ENCODE measurements around the gene GAS7.
"Not testable (repeated sequence)": the region's sequence is repeated elsewhere in the genome, so short reads cannot be mapped to it uniquely, and the experiment has no call there.

The GAS7 gene

DNA sequence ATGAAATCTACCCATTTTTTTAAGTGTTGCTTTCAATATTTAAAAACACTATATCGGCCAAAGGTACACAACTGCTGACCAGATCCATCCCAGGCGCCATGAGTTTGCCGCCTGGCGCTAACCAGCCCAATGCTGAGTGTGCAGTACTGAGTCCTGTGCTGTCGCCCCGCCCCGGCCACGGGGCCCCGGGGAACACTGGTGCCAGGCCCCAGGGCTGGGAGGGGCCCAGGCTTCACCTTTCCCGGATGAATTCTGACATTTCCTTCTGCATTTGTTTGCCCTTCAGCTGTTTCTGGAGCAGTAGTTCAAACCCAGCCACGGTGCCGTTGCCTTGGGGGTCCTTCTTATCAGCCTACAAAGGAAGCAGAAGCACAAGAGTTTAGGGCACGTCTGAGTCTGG is 255.5 kb downstream of the GAS7 start:
- no peak for DNase-seq (ENCODE audit: low spot score)

DNA sequence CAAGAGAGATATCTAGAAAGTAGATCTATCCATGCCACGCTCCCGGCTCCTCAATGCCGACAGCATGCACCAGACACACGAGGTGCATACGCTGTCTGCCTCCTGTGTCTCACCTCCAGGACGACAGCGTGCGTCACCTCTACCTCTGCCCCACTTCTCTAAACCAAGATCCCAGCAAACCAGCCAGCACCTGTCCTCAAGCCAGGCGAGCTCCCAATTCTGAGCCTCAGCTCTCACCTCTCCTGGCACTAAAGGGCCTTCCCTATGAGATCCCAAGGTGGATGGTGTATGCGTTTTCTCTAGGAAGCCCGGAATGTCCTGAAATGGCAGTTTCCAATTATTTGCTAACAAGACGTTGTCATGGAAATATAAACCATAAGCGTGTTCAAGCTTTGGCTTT is 257.1 kb downstream of the GAS7 start:
- DNase-seq (ENCODE audit: low spot score), result no peak

DNA sequence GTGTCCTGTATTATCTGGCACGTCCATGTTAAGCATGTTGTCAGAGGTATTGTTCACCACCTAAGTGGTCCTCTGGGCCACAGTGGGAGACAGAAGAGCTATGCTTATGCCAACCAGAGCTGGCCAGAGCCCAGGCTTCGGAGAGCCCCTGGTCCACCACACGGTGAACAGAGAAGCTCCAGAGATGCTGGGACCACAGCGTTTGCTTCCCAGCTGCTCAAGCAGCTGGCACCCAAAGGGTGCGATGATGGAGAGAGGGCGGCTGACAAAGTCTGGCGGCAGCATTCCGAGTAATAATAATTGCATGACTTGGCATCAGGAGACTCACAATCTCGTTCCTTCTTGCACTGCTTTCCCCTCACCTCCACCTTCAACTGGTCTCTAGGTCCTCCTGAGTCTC is 257.6 kb downstream of the GAS7 start:
- DNase-seq (ENCODE audit: low spot score), result no peak

DNA sequence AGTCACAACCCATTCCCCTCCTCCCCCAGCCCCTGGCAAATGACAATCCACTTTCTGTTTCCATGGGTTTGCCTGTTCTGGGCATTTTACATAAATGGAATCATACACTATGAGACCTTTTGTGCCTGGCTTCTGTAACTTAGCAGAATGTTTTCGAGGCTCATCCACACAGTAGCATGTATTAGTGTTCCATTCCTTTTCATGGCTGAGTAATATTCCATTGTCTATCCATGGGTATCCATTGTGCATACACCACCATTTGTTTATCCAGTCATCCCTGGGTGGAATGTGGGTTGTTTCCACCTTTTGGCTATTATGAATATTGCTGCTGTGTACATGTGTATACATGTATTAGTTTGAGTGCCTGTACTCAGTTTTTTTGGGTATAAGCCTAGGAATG is 259.6 kb downstream of the GAS7 start:
- no peak for DNase-seq (ENCODE audit: low spot score)

DNA sequence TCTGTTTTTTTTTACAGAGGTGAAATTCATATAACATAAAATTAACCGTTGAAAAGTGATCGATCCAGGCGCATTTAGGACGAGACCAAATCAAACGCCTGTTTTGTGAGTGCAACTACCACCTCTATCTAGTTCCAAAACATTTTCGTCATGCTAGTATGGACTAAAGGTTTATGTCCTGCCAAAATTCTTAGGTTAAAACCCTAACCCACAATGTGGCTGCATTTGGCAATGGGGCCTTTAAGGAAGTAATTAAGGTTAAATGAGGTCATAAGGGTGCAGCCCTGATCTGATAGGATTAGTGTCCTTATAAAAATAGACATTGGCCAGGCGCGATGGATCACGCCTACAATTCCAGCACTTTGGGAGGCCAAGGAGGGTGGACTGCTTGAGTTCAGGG is 260.5 kb downstream of the GAS7 start:
- no peak for DNase-seq (ENCODE audit: low spot score)

DNA sequence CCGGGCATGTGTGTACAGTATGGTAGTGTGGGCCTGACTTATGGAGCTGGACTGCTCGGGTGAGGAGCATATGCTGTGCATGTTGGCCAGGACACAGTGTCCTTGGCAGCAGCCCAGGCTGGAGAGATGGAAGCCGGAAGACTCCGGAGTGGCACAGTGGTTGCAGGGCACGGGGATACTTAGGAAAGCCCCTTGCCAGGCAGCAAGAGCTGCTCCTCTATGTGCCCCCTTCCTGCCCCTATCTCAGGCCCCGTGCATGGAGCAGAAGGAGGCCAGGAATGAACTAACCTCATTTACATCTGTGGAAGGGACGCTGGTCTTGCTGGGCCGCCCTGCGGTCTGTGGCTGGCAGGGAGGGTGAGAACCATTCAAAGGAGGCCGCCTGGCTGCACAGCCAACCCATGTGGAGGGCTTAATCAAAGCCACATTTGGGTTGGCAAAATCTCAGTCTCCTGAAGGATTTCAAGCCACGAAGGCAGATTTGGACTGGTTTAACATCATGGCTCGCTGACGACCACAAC is 261.1 kb downstream of the GAS7 start:
- peak; percentile 64 for DNase-seq (ENCODE audit: low spot score)

DNA sequence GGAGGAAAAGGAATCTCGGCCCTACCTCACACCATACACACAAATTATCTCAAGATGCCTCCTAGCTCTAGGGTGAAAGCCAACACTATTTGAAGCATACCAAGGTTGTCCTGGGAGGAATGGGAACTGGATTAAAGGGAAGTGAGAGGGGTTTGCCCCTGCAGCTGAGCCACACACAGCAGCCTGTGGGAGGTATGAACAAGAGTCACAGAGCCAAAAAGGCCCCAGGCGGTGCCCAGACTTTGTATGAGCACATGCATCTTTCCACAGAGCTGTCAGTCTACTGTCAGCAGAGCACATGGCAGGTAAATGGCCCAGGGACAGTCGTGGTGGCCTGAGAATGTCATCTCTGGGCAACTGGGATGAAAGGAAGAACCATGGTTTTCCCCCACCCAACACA is 262.3 kb downstream of the GAS7 start:
- DNase-seq (ENCODE audit: low spot score), result no peak

DNA sequence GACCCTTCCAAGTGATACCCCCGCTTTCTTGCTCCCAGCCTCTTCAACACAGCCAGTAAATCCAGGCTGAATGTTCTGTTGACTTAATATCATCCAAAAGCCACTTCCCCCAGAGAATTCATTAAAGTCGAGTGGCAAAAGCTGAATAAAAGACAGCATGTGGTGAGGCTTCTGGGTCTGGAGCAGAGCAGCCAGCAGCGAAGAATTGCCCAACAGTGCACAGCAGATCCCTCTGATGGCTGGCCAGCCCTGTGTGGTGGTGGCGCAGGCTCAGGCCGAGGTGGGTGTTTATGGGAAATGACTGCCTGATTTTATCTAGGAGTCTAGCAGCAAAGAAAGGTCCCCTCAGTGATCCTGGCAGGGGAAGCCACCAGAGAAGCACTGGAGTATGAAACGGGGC is 263.0 kb downstream of the GAS7 start:
- DNase-seq (ENCODE audit: low spot score), result peak; percentile 56

DNA sequence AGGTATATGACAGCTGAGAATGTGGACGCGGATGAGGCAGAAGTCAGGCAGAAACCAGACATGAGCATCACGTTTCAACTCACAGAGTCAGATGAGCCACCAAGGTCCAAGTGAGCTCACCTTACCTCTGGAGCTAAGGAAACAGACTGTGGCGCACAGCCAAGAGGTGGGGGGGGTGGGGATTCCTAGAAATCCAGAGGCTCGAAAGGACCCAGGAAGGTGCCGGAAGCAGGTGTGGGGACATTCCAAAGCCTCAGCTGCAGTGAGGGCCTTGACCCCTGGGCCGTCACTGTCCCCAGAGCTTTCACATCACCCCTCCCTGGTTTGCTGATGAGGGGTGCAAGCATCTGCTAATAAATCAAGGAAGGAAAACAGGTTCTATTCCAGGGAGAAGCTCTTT is 264.1 kb downstream of the GAS7 start:
- no peak for DNase-seq (ENCODE audit: low spot score)

DNA sequence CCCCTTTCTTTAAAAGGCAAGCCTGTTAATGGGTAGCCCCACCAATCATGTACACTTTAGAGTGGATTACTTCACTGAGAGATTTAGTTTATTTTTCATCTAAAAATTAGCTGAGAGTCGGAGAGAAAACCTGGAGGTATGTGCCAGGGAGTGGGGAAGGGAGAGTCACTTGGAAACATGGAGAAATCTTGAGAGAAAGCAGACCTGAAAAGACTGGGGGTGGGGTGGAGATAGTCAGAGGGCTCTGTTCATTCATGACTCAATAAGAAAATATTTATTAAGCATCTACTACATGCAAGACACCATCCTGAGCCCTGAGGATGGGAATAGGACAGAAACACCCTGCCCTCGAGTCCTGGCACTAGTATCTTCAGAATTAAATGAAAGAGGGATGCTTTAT is 265.9 kb downstream of the GAS7 start:
- no peak for DNase-seq (ENCODE audit: low spot score)

DNA sequence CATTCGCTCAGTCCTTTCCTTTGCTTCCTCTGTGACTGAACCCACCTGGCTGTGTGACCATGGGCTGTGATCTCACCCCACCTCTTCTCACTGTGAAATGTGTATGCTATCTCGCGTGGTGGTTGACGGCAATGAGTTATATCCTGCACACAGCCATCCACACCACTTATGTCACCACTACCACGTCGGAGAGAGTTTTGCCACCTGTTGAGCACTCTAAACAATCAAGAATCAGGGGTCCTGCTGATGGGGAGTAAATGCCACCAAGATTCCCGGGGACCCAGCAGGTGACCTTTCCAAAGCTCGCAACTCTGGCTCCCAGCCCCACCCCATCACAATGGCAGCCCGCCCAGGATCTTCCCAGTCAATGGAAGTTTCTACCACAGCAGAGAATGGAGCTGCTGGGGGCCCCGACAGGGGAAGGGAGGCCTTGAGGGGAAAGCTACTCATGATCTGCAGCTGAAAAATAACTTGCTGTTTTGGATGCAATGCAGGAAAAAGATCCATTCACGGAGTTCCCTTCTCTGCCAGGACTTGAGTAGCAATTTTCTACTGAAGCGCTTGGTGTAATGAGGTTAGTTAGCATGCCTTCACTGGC is 267.2 kb downstream of the GAS7 start:
- no peak for DNase-seq (ENCODE audit: low spot score)

DNA sequence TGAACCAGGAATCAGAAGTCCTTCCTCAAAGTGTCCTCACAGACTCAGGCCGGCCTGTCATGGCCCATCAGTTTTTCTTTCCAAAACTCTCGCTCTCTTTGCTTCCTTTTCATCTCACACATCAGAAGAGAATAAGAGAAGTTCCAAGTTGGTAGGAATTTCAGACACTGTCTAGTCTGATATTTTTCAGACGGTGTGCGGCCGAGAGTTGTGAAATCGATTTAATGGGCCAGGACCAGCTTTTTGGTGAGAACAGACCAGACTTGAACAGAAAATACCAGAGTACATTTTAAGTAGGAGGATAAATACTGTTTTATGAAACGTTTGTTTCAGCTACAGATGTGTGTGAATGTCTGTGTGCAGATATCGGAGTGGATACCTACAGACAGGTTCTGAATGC is 268.5 kb downstream of the GAS7 start:
- DNase-seq (ENCODE audit: low spot score), result no peak

DNA sequence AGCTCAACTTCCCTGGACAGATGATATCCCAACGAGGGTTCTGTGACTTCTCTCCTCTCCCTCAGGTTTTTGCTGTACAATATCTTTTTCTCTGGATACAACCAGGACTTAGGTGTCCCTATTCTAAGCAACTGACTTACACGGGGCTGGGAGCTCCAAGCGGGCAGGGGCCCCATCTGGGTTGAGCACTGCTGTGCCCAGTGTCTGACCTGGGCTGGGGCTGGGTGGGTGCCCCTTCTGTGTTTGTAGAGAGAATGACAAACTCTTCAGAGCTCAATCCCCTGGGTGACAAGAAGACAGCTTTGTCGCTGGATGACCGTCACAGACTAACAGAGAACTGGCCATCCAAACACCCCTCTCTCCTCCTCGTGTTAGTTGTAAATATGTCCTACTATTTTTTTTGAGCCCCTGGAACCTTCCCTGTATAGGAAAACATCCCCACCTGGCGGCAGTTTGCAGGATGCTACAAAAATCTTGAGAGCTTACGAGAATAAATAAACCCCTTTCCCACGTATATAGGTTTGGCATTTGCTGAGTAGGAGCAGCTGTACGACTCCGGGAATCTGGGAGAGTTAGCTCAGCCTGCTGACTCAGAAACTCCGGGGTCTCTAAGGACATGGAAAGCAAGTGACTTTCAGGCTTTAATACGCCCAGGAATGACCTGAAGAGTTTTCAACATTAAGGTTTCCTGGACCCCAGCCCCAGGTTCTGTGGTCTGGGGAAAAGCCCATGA is 269.6 kb downstream of the GAS7 start:
- no peak for DNase-seq (ENCODE audit: low spot score)

DNA sequence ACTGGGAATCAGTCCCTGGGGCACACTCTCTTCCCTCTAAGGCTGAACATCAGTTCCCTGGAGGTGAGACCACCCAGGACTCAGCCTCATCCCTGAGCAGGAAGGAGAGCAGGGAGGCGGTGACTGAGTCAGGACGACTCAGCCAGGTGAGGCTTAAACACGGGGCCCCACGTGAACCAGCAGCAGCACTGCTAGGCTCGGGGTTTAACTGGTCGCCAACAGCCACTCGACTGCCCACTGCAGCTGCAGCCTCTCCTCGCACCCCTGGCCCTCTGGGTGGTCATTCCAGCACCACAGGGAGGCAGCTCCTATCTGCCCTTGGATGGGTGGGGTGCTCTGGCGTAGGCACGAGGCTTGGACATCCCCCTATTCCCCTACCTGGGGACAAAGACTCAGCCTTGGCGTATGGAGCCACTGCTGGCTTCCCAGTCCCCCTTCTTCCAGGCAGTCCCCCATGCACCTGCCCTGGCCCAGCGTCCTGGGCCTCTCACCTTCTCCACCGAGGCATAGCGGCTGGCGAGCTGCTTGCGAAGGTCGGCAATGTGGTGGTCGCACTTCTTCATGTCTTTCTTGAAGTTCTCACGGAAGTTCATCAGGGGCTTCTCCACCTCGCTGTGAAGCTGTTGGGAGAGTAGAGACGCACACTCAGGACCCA is 272.1 kb downstream of the GAS7 start:
- DNase-seq (ENCODE audit: low spot score), result no peak

DNA sequence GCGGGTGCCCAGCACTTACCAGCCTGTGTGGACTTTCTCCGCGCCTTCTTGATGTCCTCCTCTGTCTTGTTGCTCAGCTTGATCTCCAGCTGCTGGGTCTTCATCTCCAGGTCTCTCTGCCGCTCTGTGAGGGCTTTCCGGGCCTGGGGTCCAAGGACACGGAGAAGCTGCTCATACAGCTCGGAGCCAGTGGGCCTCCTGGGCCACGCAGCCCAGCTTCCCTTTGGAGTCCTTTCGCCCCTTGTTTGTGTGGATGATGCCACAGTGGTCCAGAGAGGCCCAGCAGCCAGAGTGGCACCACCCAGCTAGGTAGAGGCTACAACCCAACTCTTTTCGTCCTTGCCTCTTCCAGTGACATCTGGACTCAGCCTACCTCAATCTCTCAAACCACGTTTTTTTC is 272.9 kb downstream of the GAS7 start:
- DNase-seq (ENCODE audit: low spot score), result no peak

DNA sequence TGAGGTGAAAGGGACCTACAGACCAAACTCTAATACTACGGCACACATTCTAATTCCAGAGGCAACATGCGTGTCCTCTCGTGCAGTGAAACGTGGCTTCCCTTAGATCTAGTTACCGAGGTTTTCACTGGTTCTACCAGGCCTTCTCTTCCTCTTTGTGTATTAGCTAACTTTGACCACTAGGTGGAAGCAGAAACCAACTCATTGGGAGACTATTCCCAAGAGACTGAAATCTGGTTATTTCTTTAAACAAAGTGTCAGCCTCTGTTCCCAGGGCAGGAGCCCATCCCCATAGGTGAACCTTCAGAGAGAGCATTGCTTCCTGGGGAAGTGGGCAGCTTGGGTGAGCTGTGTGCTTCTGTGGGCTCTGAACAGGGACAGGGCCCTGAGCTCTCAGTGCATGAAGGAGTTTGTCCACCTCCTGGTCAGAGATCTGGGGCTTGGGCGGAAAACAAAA is 273.6 kb downstream of the GAS7 start:
- DNase-seq (ENCODE audit: low spot score), result peak; percentile 83

DNA sequence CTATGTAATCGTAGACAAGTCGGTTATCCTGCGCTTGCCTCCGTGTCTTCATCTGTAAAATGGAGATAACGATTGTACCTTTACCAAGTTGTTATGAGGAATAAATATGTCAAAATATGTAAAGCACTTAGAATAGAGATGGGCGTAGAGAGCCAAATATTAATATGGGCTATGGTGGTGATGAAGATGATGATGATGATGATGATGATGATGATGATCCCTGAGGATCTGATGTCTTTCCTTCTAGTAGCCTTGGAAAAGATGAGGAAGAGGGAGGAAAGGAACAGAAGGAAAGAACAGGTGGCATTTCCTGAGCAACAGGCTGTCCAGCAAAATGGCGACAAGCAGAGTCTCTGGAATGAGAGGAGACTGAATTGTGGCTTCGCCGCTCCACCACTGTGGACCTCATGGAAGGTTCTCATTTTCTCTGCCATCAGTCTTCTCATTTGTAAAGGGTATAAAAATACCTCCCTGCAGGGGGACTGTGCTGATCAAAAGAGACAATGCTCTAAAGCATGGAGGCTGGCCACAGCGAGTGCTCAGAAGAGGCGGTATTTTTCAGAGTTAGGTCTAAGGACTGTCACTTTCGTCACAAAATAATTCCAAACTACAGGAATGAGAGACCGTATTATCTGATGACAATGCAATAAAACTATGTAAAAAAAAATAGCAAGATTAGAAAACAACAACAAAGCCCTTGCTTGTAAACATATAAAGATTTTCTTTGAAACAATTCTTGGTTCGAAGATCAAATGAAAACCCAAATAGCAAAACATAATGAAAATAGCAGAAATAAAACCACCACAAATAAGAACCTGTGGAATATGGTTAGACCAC is 276.2 kb downstream of the GAS7 start:
- no peak for DNase-seq (ENCODE audit: low spot score)

DNA sequence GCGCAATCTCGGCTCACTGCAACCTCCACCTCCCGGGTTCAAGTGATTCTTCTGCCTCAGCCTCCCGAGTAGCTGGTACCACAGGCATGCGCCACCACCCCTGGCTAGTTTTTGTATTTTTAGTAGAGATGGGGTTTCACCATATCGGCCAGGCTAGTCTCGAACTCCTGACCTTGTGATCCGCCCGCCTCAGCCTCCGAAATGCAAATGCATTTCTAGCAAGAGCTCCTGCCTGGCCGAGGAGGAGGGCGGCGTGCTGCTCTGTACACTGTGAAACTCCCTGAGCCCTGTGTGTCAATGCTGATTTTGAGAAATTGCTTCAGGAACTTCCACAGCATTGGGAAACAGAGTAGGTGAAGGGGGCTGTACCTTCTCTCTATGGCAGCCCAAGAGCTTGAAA is 277.2 kb downstream of the GAS7 start:
- DNase-seq (ENCODE audit: low spot score), result not testable (repeated sequence)

DNA sequence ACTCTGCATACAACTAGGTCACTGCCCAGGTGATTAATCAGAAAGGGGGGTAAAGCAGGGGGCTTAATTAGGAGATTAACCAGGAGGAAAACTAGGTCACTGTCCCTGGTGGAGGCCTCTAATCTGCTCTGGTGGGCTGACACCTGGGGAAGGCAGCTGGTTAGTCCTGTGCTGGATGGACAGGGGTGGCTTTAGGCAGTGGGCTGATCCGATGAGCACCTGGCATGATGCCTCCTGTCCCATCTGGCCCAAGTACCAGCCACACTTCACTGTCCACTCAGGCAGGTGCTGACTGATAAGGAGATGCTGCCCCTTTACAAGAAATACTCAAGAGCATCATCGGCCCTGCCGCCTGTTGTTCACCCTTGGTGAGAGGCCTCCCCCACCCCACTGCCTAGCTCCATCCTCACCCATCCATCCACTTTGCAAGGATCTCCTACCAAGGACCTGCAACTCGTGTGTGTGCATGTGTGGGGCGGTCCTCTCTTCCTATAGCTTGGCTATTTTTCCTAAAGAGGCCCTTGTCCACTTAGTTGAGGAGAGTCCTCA is 279.5 kb downstream of the GAS7 start:
- no peak for DNase-seq (ENCODE audit: low spot score)

DNA sequence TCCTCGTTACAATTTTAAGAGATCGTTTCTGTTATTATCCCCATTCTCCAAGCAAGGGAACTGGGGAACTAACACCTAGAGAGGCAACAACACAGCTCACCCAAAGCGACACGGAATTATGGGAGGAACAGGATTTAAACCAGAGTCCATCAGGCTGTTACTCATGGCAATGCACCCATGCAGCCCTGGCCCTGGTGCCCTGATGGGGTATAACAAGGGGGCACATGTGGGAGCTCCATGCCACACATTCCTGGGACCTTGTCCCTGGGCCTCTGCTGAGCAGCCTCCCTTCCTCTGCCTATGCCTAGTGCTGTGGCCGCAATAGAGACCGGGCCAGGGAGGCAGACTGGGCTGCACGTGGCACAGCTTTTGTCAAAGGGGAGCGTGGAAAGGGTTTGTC is 280.1 kb downstream of the GAS7 start:
- DNase-seq (ENCODE audit: low spot score), result no peak

DNA sequence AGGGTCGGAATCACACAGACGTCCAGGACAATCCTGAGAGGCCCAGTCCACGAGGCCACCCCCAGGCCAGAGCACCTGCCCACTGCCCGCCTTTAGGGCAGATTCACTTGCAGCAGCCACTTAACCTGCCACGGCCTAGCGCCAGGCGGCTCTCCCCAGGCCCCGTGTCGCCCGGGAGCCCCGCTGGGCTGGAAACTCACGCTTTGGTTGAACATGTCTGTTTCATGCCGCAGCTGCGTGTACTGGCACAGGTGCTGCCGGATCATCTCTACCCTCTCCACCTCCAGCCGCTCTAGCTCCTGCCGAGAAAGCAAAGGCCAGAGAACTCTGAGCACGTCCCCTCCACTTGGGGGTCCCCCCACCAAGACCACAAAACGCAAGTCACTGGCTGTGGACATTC is 280.6 kb downstream of the GAS7 start:
- DNase-seq (ENCODE audit: low spot score), result no peak

DNA sequence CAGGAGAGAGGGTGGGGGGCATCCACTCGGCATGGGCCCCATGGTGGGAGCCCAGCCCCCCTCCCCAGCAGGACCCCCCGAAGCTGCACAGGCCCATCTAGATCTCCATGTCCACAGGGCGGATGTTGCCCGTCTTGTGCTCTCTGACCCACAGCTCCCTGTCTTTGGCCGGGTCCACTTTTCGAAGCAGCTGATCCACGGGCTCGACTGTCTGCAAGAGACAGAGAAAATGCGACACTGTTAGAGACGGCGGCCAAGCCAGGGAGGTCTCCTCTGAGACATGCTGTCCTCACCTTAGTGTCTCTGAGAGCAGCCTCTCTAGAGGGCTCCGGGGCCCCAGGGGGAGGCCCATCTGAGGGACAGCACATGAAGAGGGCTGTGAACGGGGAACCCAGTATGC is 281.3 kb downstream of the GAS7 start:
- no peak for DNase-seq (ENCODE audit: low spot score)

Data from Ammon's horn (tissue), 1 donor.